Measurements from ENCODE around the gene C11orf91. TPM values are rescaled to one million over a fixed set of nuclear protein-coding genes. Genes with fewer than 3 reads are reported as not detected.
"Not testable (repeated sequence)": the region's sequence is repeated elsewhere in the genome, so short reads cannot be mapped to it uniquely, and the experiment has no call there.

The C11orf91 gene
- total and polyA plus RNA-seq, 12 donors, result 0.22 to 0.27 TPM; not detected in 10

GRCh38 chr11:33664827-33665226 lies 35.8 kb downstream of the C11orf91 start:
- no peak overlapping the region for H3K4me3 ChIP-seq
- no peaks in the 10 kb centered on the region for H3K4me1 ChIP-seq (replicated peaks in 1 of 2)
- no peaks in the 10 kb centered on the region for H3K27me3 ChIP-seq
- H3K36me3 ChIP-seq (replicated peaks in 1 of 2), result no peaks in the 10 kb centered on the region
- no peak for TF ChIP-seq POLR2A (IDR thresholded peaks at IDR 0.05)
- TF ChIP-seq CTCF (IDR thresholded peaks at IDR 0.05), result no peak
- DNase-seq, result no peak
- no peaks in the 10 kb centered on the region for H3K9me3 ChIP-seq (replicated peaks in 1 of 3)
- H3K27ac ChIP-seq, result no peak overlapping the region
- intact Hi-C loops (cut with DNase I), result no loop called here
- WGBS, 4 donors, result 78 to 94% (median 87%) methylated on average over 4 of the region's 4 CpGs

GRCh38 chr11:33664166-33664565 lies 36.5 kb downstream of the C11orf91 start:
- 82 to 95% (median 90%) methylated on average over 2 to 6 of the region's 6 CpGs for WGBS, 4 donors
- no peak overlapping the region for H3K27ac ChIP-seq
- H3K36me3 ChIP-seq (replicated peaks in 1 of 2), result no peaks in the 10 kb centered on the region
- H3K27me3 ChIP-seq, result no peaks in the 10 kb centered on the region
- no peak for DNase-seq
- no peak overlapping the region for H3K4me3 ChIP-seq
- no peaks in the 10 kb centered on the region for H3K4me1 ChIP-seq (replicated peaks in 1 of 2)
- intact Hi-C loops (cut with DNase I), result no loop called here
- H3K9me3 ChIP-seq (replicated peaks in 1 of 3), result no peaks in the 10 kb centered on the region
- TF ChIP-seq CTCF (IDR thresholded peaks at IDR 0.05) (no peak), POLR2A (IDR thresholded peaks at IDR 0.05) (no peak)

GRCh38 chr11:33663121-33663520 lies 37.5 kb downstream of the C11orf91 start:
- DNase-seq, result no peak
- no peaks in the 10 kb centered on the region for H3K27me3 ChIP-seq
- H3K9me3 ChIP-seq (replicated peaks in 1 of 3), result no peaks in the 10 kb centered on the region
- no peaks in the 10 kb centered on the region for H3K4me1 ChIP-seq (replicated peaks in 1 of 2)
- TF ChIP-seq CTCF (IDR thresholded peaks at IDR 0.05) (no peak), POLR2A (IDR thresholded peaks at IDR 0.05) (no peak)
- no peak overlapping the region for H3K27ac ChIP-seq
- intact Hi-C loops (cut with DNase I), result no loop called here
- H3K36me3 ChIP-seq (replicated peaks in 1 of 2), result no peaks in the 10 kb centered on the region
- H3K4me3 ChIP-seq, result no peak overlapping the region

- 82 to 95% (median 90%) methylated on average over 7 of the region's 7 CpGs for WGBS, 4 donors
- H3K4me3 ChIP-seq; H3K9me3 ChIP-seq (replicated peaks in 1 of 3); H3K27me3 ChIP-seq; intact Hi-C loops (cut with DNase I); H3K36me3 ChIP-seq (replicated peaks in 1 of 2); H3K27ac ChIP-seq; H3K4me1 ChIP-seq (replicated peaks in 1 of 2); DNase-seq: not testable (repeated sequence)
Measured at GRCh38 chr11:33661526-33661925, 39.1 kb downstream of the C11orf91 start.

GRCh38 chr11:33660962-33661361 lies 39.7 kb downstream of the C11orf91 start:
- intact Hi-C loops (cut with DNase I), result no loop called here
- H3K27me3 ChIP-seq, result no peaks in the 10 kb centered on the region
- WGBS, 4 donors, result 86 to 90% (median 87%) methylated on average over 4 of the region's 4 CpGs
- H3K36me3 ChIP-seq (replicated peaks in 1 of 2), result no peaks in the 10 kb centered on the region
- no peaks in the 10 kb centered on the region for H3K9me3 ChIP-seq (replicated peaks in 1 of 3)
- no peak for DNase-seq
- no peak overlapping the region for H3K27ac ChIP-seq
- H3K4me3 ChIP-seq, result no peak overlapping the region
- no peak for TF ChIP-seq CTCF (IDR thresholded peaks at IDR 0.05)
- no peak for TF ChIP-seq POLR2A (IDR thresholded peaks at IDR 0.05)
- H3K4me1 ChIP-seq (replicated peaks in 1 of 2), result no peaks in the 10 kb centered on the region
